ENCODE data around the gene FRMD3. TPM values are rescaled to one million over a fixed set of nuclear protein-coding genes. Genes with fewer than 3 reads are reported as not detected.

Gene FRMD3
- total RNA-seq, 1 experiment from 2014 or later, result 1.4 TPM

DNA sequence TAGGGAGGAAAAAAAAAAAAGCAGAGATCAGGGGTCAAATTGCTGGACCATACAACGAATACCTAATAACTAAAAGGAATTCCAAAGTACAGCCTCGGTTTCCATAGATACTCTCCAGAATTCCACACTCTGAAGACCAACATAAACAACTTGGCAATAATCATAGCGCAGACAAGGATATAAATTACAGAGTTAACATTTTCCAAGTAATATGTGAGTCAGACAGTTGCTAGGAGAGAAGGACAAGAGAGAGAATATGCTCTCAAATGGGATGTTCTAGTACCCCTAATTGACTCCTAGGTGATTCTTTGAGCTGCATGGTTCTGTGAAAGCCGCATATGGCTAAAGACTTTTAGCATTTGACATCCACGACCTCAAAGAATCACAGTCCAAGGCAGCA, 165.2 kb downstream of the FRMD3 start:
- CTCF ChIA-PET, result interaction anchor here (1.4 kb wide), 1 partner anchor 39 kb away, joined by 5 read pairs; no protein-coding TSS in a partner anchor
- TF ChIP-seq IRF1 (CRISPR knock-in tag; IDR thresholded peaks at IDR 0.05) (no peak), OVOL2 (CRISPR knock-in tag; IDR thresholded peaks at IDR 0.05; ENCODE audit: borderline replicate concordance) (no peak), RELA (CRISPR knock-in tag; IDR thresholded peaks at IDR 0.05; ENCODE audit: borderline replicate concordance) (no peak), NFATC4 (CRISPR knock-in tag; IDR thresholded peaks at IDR 0.05) (no peak), GTF2I (CRISPR knock-in tag; conservative IDR thresholded peaks at IDR 0.05) (no peak), MXD4 (CRISPR knock-in tag; IDR thresholded peaks at IDR 0.05; ENCODE audit: borderline replicate concordance) (no peak), STAT6 (CRISPR knock-in tag; conservative IDR thresholded peaks at IDR 0.05; ENCODE audit: low read depth) (no peak), ZNF281 (CRISPR knock-in tag; IDR thresholded peaks at IDR 0.05) (no peak), FOXK1 (CRISPR knock-in tag; IDR thresholded peaks at IDR 0.05) (no peak), ZNF671 (CRISPR knock-in tag; IDR thresholded peaks at IDR 0.05) (no peak), ZNF219 (CRISPR knock-in tag; IDR thresholded peaks at IDR 0.05; ENCODE audit: borderline replicate concordance) (no peak), ZNF121 (CRISPR knock-in tag; IDR thresholded peaks at IDR 0.05) (no peak), ATF3 (CRISPR knock-in tag; conservative IDR thresholded peaks at IDR 0.05) (no peak), CREB1 (CRISPR knock-in tag; IDR thresholded peaks at IDR 0.05) (no peak), SP1 (CRISPR knock-in tag; conservative IDR thresholded peaks at IDR 0.05) (no peak)
- TF ChIP-seq, protein P1, sequence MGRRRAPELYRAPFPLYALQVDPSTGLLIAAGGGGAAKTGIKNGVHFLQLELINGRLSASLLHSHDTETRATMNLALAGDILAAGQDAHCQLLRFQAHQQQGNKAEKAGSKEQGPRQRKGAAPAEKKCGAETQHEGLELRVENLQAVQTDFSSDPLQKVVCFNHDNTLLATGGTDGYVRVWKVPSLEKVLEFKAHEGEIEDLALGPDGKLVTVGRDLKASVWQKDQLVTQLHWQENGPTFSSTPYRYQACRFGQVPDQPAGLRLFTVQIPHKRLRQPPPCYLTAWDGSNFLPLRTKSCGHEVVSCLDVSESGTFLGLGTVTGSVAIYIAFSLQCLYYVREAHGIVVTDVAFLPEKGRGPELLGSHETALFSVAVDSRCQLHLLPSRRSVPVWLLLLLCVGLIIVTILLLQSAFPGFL (CRISPR knock-in tag; IDR thresholded peaks at IDR 0.05; ENCODE audit: borderline replicate concordance), result no peak
- TF ChIP-seq, protein P2, sequence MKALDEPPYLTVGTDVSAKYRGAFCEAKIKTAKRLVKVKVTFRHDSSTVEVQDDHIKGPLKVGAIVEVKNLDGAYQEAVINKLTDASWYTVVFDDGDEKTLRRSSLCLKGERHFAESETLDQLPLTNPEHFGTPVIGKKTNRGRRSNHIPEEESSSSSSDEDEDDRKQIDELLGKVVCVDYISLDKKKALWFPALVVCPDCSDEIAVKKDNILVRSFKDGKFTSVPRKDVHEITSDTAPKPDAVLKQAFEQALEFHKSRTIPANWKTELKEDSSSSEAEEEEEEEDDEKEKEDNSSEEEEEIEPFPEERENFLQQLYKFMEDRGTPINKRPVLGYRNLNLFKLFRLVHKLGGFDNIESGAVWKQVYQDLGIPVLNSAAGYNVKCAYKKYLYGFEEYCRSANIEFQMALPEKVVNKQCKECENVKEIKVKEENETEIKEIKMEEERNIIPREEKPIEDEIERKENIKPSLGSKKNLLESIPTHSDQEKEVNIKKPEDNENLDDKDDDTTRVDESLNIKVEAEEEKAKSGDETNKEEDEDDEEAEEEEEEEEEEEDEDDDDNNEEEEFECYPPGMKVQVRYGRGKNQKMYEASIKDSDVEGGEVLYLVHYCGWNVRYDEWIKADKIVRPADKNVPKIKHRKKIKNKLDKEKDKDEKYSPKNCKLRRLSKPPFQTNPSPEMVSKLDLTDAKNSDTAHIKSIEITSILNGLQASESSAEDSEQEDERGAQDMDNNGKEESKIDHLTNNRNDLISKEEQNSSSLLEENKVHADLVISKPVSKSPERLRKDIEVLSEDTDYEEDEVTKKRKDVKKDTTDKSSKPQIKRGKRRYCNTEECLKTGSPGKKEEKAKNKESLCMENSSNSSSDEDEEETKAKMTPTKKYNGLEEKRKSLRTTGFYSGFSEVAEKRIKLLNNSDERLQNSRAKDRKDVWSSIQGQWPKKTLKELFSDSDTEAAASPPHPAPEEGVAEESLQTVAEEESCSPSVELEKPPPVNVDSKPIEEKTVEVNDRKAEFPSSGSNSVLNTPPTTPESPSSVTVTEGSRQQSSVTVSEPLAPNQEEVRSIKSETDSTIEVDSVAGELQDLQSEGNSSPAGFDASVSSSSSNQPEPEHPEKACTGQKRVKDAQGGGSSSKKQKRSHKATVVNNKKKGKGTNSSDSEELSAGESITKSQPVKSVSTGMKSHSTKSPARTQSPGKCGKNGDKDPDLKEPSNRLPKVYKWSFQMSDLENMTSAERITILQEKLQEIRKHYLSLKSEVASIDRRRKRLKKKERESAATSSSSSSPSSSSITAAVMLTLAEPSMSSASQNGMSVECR (CRISPR knock-in tag; IDR thresholded peaks at IDR 0.05; ENCODE audit: borderline replicate concordance), result no peak
- TF ChIP-seq, protein P3, sequence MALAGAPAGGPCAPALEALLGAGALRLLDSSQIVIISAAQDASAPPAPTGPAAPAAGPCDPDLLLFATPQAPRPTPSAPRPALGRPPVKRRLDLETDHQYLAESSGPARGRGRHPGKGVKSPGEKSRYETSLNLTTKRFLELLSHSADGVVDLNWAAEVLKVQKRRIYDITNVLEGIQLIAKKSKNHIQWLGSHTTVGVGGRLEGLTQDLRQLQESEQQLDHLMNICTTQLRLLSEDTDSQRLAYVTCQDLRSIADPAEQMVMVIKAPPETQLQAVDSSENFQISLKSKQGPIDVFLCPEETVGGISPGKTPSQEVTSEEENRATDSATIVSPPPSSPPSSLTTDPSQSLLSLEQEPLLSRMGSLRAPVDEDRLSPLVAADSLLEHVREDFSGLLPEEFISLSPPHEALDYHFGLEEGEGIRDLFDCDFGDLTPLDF (CRISPR knock-in tag; IDR thresholded peaks at IDR 0.05), result no peak
- TF ChIP-seq, protein P4, sequence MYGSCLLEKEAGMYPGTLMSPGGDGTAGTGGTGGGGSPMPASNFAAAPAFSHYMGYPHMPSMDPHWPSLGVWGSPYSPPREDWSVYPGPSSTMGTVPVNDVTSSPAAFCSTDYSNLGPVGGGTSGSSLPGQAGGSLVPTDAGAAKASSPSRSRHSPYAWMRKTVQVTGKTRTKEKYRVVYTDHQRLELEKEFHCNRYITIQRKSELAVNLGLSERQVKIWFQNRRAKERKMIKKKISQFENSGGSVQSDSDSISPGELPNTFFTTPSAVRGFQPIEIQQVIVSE (CRISPR knock-in tag; IDR thresholded peaks at IDR 0.05; ENCODE audit: borderline replicate concordance), result no peak
- TF ChIP-seq, protein P5, sequence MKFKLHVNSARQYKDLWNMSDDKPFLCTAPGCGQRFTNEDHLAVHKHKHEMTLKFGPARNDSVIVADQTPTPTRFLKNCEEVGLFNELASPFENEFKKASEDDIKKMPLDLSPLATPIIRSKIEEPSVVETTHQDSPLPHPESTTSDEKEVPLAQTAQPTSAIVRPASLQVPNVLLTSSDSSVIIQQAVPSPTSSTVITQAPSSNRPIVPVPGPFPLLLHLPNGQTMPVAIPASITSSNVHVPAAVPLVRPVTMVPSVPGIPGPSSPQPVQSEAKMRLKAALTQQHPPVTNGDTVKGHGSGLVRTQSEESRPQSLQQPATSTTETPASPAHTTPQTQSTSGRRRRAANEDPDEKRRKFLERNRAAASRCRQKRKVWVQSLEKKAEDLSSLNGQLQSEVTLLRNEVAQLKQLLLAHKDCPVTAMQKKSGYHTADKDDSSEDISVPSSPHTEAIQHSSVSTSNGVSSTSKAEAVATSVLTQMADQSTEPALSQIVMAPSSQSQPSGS (CRISPR knock-in tag; IDR thresholded peaks at IDR 0.05; ENCODE audit: borderline replicate concordance, low read depth), result no peak
- DNase-seq (ENCODE audit: low spot score) (no peak), ATAC-seq (no peak)
- no peaks in the 10 kb centered on the region for H3K27me3 Mint-ChIP-seq (ENCODE audit: low read depth)
- no peaks in the 10 kb centered on the region for H3K36me3 Mint-ChIP-seq
- POLR2A ChIA-PET, result interaction anchor here (0.6 kb wide), 1 partner anchor 363 kb away, joined by 3 read pairs; no protein-coding TSS in a partner anchor
- no peak overlapping the region for H3K27ac Mint-ChIP-seq
- H3K4me3 Mint-ChIP-seq, result no peak overlapping the region
- no peaks in the 10 kb centered on the region for H3K4me1 Mint-ChIP-seq
- H3K9me3 Mint-ChIP-seq, result no peaks in the 10 kb centered on the region; the same call in 1 of the 2 replicates

Measured in WTC11 (cell line).